GM04504 (cell line): ENCODE data around the gene RNF150.

Source experiments
- DNase-seq: peaks from one replicate; pipeline ENCODE4 v3.0.0-alpha.2; 2012; ENCODE audit warnings: low read depth

Gene RNF150

DNA sequence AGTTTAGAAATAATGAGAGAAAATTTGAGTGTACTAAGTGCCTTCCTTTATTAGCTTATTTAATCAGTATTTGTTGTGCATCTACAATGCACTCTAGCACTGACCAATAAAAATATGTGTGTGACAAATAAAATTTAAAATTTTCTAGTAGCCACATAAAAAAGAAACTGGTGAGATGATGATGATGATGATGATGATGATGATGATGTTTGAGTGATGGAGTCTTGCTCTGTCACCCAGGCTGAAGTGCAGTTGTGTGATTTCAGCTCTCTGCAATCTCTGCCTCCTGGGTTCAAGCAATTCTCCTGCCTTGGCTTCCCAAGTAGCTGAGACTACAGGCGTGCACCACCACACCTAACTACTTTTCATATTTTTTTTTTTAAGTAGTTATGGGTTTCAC is 110.2 kb downstream of the RNF150 start:
- no peak for DNase-seq

DNA sequence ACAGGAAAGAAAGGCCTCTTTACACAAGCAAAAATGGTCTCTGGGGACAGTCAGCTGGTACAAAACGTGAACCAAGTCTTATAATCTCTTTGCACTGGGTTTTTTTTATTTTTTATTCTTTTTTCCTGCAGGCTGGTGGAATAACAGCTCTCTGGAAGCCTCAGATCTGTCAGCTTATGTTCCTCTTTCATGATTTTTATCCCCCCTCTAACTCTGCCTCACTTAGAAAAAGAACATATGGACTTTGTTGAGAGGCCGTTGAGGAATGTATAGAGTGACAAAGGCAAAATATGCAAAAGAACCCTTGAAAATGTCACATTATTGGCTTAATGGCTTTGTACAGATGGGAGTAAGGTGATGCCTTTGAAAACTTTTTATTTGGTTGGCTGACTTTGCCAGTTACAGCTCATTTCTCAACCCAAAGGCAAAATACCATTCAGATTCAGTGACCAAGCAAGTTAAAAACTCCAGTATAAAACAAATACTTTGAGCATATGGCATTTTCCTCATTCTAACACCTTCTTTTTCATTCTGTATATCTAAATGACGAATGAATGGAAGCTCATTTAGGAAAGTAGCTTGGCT is 111.1 kb downstream of the RNF150 start:
- no peak for DNase-seq

DNA sequence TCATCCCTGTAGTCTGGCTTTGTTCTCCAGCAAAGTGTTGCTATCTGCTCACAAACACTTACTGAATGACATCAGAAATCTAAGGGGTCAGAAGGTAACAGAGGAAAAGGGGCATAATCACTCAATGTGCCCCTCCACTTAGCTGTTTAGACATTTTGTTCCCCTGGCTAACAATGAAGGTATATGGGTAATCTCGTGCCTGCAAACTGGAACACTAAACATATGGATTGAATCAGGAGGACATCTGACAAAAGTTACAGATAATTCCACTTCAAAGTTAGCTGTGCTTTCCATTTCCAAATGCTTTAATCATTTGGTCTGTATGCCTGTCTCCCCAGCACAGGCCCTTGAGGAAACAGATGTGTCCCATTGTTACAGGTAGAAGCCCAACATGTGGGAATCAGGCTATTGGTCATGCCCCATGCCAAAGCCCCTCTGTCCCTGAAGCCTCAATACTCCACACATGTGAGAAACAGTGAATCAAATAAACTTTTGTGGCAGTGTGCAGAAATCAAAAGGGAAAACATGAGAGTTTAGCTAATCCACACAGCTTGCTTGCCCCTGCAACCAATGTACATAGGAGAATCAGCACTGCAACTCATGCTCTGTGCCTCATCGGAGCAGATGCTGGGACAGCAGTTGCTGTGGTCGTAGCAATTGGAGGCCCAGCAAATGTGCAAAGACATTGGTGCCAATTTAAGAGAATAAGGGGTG is 111.7 kb downstream of the RNF150 start:
- DNase-seq = no peak

DNA sequence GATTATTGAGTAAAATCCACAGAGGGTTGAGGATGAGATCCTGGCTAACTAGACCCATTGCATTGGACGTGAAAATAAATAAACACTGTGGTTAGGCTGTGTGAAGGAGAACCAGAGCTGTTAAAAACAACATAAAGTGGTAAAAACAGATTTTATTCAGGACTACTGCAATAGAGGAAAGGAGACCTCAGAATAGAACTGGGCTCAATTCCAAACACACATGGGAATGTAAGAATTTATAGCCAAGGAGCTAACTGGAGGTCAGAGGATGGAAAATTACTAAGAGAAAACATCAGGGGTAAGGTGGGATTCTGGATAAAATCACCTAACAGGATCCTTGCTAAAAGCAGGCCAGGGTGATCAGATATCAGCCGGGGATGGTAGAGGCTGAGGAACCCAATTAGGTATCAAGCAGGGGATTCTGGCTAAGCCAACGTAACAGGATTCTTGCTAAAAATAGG is 112.4 kb downstream of the RNF150 start:
- peak; percentile 56 for DNase-seq

DNA sequence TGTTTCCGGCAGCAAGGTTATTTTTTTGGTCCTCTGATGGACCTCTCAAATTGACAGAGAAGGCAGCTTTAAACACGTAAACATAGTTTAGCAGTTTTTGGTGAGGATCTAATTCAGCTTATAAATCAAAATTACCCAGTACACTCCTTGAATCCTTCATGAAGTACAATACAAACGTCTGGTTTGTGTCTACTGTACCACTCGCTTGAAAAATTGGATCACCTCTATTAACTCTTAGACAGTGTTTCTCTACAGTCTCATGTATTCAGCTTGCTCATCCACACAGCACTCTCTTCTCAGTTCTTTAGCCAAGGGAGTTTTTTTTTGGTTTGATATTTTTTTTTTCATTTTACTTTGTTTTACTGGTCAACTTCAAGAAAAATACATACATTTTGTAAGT is 113.5 kb downstream of the RNF150 start:
- DNase-seq = no peak

DNA sequence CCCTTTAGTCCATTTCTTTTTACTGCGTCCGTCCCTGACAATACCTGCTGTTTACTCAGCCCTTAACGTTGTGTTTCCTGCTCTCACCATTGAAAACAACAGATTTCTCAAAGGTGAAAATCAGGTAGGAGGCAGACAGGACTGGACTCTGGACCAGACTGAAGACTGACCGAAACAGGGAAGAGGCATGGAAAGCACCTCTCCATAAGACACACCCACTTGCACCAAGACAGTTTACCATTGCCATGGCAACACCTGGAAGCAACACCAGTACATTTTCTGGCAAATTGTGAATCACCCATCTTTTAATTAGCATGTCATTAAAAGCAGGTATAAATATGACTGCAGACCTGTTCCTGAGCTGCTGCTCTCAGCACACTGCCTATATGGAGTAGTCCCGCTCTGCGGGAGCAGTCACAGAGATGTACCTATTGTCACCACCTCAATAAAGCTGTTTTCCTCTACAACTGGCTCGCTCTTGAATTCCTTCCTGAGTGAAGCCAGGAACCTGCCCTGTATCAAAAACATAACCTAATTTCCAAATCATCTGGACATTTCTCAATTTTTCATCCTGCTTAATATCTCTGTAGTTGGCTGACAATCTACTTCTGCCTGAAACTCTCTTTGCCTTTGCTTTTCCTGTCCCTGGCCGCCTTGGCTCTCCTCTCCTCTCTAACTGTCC is 117.0 kb downstream of the RNF150 start:
- DNase-seq = no peak

DNA sequence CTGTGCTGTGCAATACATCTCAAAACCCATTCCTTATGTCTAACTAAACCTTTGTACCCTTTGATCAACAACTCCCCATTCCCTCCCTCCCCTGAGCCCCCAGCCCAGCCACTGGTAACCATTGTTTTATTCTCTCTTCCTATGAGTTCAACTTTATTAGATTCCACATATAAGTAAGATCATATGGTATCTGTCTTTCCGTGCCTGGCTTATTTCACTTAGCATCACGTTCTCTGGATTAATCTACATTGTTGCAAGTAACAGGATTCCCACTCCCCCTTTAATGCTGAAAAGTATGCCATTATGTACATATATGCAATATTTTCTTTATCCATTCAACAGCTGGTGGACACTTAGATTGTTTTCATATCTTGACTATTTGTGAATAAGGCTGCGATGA is 119.4 kb downstream of the RNF150 start:
- no peak for DNase-seq

DNA sequence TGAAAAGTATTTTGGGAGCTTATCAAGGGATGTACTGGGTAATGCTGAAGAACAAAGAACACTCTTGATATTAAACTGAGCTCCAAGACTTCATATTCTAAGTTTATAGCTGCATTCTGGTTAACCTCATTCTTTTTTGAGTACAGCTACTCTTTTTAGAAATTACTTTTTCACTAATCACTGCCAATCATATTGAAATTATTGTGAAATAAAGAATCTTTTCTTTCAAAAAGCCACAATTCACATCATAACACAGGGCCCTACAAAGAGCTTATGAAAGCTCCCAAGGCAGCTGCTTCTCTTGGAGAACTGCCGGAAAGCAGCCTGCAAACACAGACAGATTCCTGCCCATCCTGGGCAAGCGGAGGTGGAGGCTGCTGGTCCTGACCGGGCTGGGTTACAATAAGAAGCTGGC is 121.4 kb downstream of the RNF150 start:
- DNase-seq = no peak

DNA sequence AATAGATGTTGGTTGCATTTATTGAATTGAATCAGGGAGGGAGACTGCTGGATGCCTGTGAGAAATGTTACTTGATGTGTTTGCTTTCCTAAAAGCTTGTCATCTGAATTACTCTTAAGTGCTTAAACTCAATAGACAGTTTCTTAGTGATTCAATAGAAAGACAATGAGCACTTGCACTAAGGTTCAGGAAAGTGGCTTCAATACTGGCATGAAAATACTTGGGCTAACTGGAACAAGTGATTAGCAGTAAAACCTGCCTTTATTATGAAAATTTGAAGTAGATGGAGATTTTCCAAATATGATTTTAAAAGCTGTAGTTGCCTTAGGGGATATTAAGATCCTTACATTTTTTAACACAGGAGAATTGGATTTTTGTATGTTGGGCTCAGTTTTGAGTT is 123.3 kb downstream of the RNF150 start:
- no peak for DNase-seq

DNA sequence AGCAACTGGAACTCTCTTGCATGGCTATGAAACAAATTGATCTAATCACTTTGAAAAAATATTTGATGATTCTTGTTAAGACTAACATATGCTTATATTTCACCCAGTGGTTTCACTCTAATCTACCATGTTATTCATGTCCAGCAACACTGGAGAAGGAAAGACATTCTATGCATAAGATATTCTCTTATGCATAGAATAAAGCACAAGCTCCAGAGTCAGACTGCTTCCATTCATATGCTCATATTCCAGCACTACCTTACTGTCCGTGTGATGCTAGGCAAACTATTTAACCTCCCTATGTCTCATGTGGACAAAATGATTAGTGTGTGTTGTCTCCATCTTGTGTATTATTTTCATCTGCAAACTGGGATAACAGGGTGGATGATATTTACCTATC is 124.1 kb downstream of the RNF150 start:
- no peak for DNase-seq

DNA sequence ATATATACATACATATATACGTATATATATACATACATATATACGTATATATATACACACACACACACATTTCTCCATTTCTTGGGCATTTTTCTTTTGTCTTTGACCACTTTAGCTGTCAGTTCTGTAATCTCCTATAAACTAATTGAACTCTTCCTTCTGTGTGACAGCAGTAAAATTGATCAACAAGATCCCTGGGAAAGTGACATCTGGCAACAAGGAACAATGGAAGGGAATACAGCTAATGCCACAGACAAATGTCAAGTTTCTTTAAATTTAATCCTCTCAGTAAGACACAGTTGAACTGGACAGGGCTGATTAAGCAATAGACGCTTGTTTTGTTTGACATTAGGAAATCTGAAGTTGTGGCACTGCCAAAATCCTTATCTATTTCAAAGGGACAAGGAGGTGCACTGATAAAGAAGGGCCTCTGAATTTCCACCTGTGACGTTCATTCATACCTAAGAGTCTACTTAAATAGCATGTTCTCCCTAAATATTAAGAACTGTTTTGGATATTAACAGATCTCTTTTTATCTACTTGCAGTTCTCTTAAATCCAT is 126.9 kb downstream of the RNF150 start:
- no peak for DNase-seq

DNA sequence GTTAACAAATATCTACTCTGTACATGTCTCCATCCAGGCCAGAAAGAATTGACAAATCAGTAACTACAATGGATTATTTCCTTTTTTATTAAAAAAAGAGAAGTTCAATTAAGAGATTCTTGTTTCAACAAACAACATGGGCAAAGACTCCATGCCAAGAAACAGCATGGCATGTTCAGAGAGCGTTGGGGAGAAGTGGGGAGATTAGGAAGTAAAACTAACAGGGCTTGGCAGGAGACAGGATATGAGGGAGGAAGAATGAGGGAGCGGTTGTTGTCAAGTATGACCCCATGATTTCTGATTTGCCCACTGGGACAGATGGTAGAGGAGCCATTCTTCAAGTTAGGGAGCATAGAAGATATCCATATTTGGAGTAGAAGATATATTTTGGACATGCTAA is 128.4 kb downstream of the RNF150 start:
- no peak for DNase-seq

DNA sequence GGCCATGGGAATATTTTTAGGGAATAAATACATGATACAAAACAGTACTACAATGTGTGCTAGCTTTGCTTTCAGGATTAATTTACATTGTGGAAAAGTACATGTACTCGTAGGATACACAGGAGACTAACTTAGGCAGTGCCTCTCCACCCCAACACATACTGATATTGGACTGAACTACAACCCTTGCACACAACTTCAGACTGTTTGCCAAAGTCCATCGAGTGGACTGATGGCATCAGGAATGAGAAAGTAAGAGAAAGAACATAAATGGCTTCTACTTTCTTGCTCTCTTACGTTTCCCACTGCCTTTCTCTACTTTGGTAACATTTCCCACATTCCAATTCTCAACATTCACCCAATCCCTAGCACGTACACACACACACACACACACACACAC is 130.1 kb downstream of the RNF150 start:
- no peak for DNase-seq

DNA sequence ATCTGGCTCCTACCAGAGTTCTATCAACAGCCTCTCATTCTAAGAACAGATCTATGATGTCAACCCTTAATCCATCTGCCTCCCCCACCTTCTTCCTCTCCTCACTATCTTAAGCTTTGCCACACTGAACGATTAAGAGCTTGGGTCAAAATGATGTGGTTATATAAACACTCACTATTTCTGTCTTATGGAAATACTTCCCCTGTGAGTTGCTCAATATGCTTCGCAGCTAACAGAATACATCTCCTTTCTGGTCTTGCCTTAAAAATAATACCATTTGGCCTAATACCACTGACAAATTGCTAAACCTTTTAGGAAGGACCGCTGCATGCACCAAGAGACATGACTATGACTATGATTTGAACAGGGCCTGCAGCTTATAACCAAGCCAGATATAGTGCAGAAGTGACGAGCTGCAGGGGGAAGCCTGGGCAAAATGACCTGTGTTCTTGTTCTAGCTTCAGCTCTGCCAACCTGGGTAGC is 130.9 kb downstream of the RNF150 start:
- no peak for DNase-seq

DNA sequence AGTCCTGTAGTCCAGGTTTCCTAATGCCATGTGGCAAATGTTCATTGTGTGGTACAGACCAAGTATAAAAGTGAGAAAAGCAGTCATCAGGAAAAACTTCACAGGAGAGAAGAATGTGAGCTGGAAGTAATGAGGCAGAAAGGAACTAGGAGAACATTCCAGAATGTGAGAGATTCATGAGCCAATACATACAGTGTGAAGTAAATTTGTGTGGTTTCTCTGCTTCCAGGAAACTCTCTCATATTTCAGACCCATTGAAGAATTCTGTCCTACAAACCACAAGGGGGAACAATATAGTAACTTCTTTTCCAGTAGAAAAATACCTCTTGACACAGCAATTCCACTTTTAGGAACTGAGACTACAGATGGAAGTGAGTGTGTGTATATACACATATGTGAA is 136.5 kb downstream of the RNF150 start:
- peak; percentile 38 for DNase-seq

DNA sequence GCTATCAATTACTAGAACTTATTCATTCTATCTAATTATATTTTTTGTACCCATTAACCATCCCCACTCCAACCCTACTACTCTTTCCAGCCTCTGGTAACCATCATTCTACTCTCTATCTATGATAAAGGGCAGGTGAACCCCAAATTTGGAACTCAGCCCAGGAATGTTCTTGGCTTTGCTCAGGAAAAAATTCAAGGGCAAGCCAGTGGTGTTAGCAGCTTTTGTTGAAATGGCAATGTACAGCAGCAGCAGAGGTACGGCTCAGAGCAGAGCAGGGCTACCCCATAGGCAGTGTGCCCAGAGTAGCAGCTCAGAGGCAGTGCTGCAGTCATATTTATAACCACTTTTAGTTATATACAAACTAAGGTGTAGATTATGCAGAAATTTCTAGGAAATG is 138.2 kb downstream of the RNF150 start:
- DNase-seq = no peak

DNA sequence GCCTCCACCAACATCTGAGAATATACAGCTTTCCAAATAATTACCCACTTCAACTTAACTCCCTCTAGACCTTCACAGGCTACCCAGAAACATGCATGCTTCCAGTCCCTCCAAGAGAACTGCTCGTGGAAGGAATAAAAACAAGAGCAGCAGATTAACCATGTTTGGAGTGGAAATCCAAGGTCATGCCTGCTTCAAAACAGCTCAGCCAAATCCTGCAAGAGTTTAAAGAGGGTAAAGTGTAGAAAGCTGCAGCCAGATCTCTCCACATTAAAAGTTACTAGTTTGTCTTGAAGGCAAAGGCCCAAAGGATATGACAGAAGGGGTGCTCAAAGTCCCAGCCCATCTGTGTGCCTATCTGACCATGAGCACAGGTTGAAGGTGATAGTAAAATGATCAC is 139.3 kb downstream of the RNF150 start:
- no peak for DNase-seq

DNA sequence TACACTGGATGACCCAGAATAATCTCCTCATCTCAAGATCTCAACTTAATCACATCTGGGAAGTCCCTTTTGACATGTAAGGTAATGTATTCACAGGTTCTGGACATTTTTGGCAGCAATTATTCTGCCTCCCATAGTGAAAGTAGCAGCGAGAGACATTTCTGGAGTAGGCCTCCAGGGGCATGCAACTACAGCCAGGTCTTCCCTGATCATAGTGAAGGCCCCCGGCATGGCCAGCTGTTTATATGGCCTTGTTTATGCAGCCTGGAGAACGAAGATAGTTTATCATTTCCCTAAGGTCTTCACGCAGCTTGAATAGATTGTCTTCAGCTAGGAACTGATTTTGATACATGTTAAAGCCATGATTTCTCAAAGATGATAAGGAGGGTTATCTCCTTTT is 139.9 kb downstream of the RNF150 start:
- no peak for DNase-seq

DNA sequence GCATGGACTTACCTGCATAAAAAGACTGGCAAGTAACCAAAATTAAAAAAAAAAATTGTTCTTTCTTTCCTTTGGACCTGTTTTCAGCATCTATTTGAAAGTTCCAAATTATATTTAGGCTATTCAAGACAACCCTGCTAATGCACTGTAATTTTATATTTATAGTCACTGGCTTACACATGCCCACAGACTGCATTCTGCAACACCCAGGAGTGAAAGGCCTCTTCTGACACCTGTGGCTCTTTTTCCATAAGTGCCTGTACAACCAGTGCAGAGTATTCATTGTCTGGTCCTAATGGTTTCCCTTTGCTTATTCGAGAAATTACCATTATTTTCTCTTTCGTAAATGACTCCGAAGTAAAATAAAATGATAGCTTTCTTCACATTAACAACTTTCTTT is 143.3 kb downstream of the RNF150 start:
- no peak for DNase-seq

DNA sequence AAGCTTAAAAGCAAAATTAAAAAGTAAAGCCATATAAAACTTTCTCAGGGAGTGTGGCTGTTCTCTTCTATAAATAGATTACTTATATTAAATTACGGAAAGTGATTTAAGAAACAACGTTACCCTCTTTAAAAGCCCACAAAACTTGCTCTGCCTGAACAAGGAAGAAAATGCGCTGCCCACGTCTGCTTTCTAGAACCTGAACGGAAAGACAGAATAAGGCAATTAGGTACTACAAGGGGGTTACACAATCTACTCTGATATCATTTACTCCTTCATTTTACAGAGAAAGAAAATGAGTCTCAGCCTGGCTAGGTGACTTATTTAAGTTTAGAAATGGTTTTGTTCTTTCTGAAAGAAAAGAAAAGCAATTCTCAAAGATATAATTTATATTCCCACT is 147.2 kb downstream of the RNF150 start:
- no peak for DNase-seq

DNA sequence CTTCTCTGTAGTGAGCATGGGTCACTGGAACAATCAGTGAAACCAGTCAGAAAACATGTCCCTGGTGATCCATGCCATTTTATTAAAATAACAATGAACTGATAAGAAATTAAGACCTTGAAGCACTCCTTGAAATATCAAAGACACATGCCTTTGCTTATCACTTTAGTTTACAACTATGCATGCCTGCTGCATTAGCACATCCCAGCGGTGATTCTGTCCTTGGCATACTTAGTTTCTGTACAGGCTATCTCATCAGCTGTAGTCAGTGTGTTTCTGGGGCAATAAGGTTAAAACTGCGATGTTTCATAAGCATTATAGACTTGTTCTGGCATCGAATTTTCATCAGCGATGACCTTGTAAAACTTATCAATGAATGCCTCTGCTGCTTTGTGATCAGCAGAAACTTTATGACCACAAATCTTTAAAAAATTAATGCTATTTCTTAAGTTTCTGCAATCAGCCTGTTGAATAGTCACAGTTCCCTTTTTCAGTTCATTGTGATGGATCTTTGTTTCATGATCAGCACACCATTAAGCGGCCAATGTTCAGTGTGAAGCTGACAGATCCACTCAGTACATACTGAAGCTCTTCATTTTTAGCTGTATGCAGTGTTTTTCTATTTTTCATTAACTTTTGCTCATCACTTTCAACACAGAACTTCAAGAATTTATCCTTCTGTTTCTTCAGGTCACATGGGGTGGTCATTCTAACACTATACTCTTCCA is 150.5 kb downstream of the RNF150 start:
- DNase-seq = no peak

DNA sequence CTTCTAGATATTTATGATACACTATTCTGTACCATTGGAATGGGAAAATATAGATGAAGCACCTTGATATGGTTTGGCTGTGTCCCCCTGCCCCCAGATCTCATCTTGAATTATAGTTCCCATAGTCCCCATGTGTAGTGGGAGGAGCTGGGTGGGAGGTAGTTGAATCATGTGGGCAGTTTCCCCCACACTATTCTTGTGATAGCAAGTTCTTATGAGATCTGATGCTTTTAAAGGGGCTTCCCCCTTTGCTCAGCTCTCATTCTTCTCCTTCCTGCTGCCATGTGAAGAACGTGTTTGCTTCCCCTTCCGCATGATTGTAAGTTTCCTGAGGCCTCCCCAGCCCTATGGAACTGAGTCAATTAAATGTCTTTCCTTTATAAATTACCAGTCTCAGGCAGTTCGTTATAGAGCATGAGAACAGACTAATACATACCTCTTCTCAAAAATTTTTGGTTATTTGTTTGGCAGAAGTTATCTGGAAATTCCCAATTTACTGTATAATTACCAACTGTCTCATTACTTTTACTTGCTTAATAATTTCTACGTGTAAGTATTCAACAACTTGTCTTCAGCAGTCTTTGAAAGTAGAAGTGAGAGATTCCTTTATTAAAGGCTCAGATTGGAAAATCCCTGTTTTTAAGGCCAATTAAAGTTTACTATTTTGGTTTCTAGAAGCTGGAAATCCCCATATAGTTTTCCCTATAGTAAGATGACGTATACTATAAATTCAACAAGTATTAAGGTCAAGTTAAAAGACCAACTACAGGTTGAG is 152.7 kb downstream of the RNF150 start:
- DNase-seq = no peak
